ENCODE measurements around the gene CALML4.

Gene CALML4

GRCh38 chr15:68145706-68146105 lies 59.4 kb downstream of the CALML4 start:
- peaks cover 46% of the 10 kb centered on the region for H3K36me3 ChIP-seq (ENCODE audit: control insufficient read depth, low read length)

GRCh38 chr15:68143785-68144184 lies 61.3 kb downstream of the CALML4 start:
- Histone ChIP-seq H3F3A (ENCODE audit: control insufficient read depth, insufficient read depth) (0 out of 2 replicates have a peak, but pooled peaks cover 6% of the 10 kb centered on the region), H3K4me1 (ENCODE audit: control insufficient read depth, low read length) (no peaks in the 10 kb centered on the region), H3K4me3 (ENCODE audit: low read length) (no peak overlapping the region), H3K27ac (ENCODE audit: low read depth, low read length) (no peak overlapping the region), H3K79me2 (ENCODE audit: control insufficient read depth, low read length) (peaks cover 8% of the 10 kb centered on the region; the same call in 1 of the 2 replicates), H3K27me3 (ENCODE audit: control insufficient read depth, low read length) (no peaks in the 10 kb centered on the region), H3K36me3 (ENCODE audit: control insufficient read depth, low read length) (peaks cover 45% of the 10 kb centered on the region), H3K9me3 (ENCODE audit: control insufficient read depth, insufficient read depth, low read length) (no peaks in the 10 kb centered on the region), H3K9me2 (replicated peaks; ENCODE audit: control insufficient read depth, low read length) (no peaks in the 10 kb centered on the region), H3K4me2 (ENCODE audit: low read length) (no peak overlapping the region), H4K20me1 (ENCODE audit: control insufficient read depth, insufficient read depth, low read depth, low read length) (no peaks in the 10 kb centered on the region; the same call in 1 of the 2 replicates)
- TF ChIP-seq CTCF (IDR thresholded peaks at IDR 0.05; ENCODE audit: low read depth, low read length, poor library complexity, severe bottlenecking) (no peak), EZH2phosphoT487 (IDR thresholded peaks at IDR 0.05; ENCODE audit: borderline replicate concordance, low read length) (no peak)

More at GRCh38 chr15:68145706-68146105, 59.4 kb downstream of the CALML4 start:
- H4K20me1 ChIP-seq (ENCODE audit: control insufficient read depth, insufficient read depth, low read depth, low read length), result no peaks in the 10 kb centered on the region
- H3F3A ChIP-seq (ENCODE audit: control insufficient read depth, insufficient read depth), result no peaks in the 10 kb centered on the region
- H3K27me3 ChIP-seq (ENCODE audit: control insufficient read depth, low read length), result no peaks in the 10 kb centered on the region
- H3K9me2 ChIP-seq (replicated peaks; ENCODE audit: control insufficient read depth, low read length), result no peaks in the 10 kb centered on the region
- H3K4me3 ChIP-seq (ENCODE audit: low read length), result no peak overlapping the region
- H3K4me2 ChIP-seq (ENCODE audit: low read length), result no peak overlapping the region
- TF ChIP-seq CTCF (IDR thresholded peaks at IDR 0.05; ENCODE audit: low read depth, low read length, poor library complexity, severe bottlenecking), result no peak
- no peak for TF ChIP-seq EZH2phosphoT487 (IDR thresholded peaks at IDR 0.05; ENCODE audit: borderline replicate concordance, low read length)
- H3K4me1 ChIP-seq (ENCODE audit: control insufficient read depth, low read length), result no peaks in the 10 kb centered on the region
- H3K79me2 ChIP-seq (ENCODE audit: control insufficient read depth, low read length), result peaks cover 3% of the 10 kb centered on the region; the same call in 1 of the 2 replicates
- H3K27ac ChIP-seq (ENCODE audit: low read depth, low read length), result no peak overlapping the region
- H3K9me3 ChIP-seq (ENCODE audit: control insufficient read depth, insufficient read depth, low read length), result no peaks in the 10 kb centered on the region

- no peak overlapping the region for H3K4me3 ChIP-seq (ENCODE audit: low read length)
- no peaks in the 10 kb centered on the region for H3K9me3 ChIP-seq (ENCODE audit: control insufficient read depth, insufficient read depth, low read length)
- H3F3A ChIP-seq (ENCODE audit: control insufficient read depth, insufficient read depth), result 0 out of 2 replicates have a peak, but pooled peaks cover 6% of the 10 kb centered on the region
- no peaks in the 10 kb centered on the region; the same call in 1 of the 2 replicates for H4K20me1 ChIP-seq (ENCODE audit: control insufficient read depth, insufficient read depth, low read depth, low read length)
- peaks cover 39% of the 10 kb centered on the region for H3K36me3 ChIP-seq (ENCODE audit: control insufficient read depth, low read length)
- TF ChIP-seq CTCF (IDR thresholded peaks at IDR 0.05; ENCODE audit: low read depth, low read length, poor library complexity, severe bottlenecking) (no peak), EZH2phosphoT487 (IDR thresholded peaks at IDR 0.05; ENCODE audit: borderline replicate concordance, low read length) (no peak)
- no peaks in the 10 kb centered on the region for H3K27me3 ChIP-seq (ENCODE audit: control insufficient read depth, low read length)
- H3K9me2 ChIP-seq (replicated peaks; ENCODE audit: control insufficient read depth, low read length), result no peaks in the 10 kb centered on the region
- no peak overlapping the region for H3K4me2 ChIP-seq (ENCODE audit: low read length)
- peaks cover 11% of the 10 kb centered on the region; the same call in 1 of the 2 replicates for H3K79me2 ChIP-seq (ENCODE audit: control insufficient read depth, low read length)
- H3K27ac ChIP-seq (ENCODE audit: low read depth, low read length), result no peak overlapping the region
- no peaks in the 10 kb centered on the region for H3K4me1 ChIP-seq (ENCODE audit: control insufficient read depth, low read length)
Observed at GRCh38 chr15:68143129-68143528, 62.0 kb downstream of the CALML4 start.

Data from DOHH2 (cell line).